Breast epithelium (tissue), 3 donors: ENCODE data around the gene RASL12.
"Not testable (repeated sequence)": the region's sequence is repeated elsewhere in the genome, so short reads cannot be mapped to it uniquely, and the experiment has no call there.

Source experiments
- POLR2A ChIP-seq: fragments of 450-650 bp; IDR thresholded peaks from one replicate; pipeline ENCODE4 v1.6.1; 2016; ENCODE audit warnings: antibody characterized with exemption, mild to moderate bottlenecking, moderate library complexity
- POLR2AphosphoS5 ChIP-seq, 3 donors: sonication (generic); formaldehyde crosslinking; IDR thresholded peaks; one replicate each; pipeline ENCODE4 v1.6.1; 2017; ENCODE audit warnings: antibody characterized with exemption in 3 of 3

- not testable (repeated sequence) for TF ChIP-seq POLR2AphosphoS5 (IDR thresholded peaks at IDR 0.05); POLR2A
Observed at GRCh38 chr15:65074946-65075345, 7.2 kb upstream of the RASL12 start.
